ENCODE data around the gene DOK6.
"Not testable (repeated sequence)": the region's sequence is repeated elsewhere in the genome, so short reads cannot be mapped to it uniquely, and the experiment has no call there.

The DOK6 gene

GRCh38 chr18:69871363-69871762 lies 470.7 kb downstream of the DOK6 start:
- DNase-seq (ENCODE audit: low spot score) = no peak

GRCh38 chr18:69872661-69873060 lies 472.0 kb downstream of the DOK6 start:
- no peak for DNase-seq (ENCODE audit: low spot score)

- no peak for DNase-seq (ENCODE audit: low spot score)
These were observed 473.4 kb downstream of the DOK6 start for GRCh38 chr18:69874058-69874457.

- no peak for DNase-seq (ENCODE audit: low spot score)
These were observed 475.8 kb downstream of the DOK6 start for GRCh38 chr18:69876490-69876889.

- no peak for DNase-seq (ENCODE audit: low spot score)
These were observed 477.7 kb downstream of the DOK6 start for GRCh38 chr18:69878213-69878933.

GRCh38 chr18:69879051-69879450 lies 478.4 kb downstream of the DOK6 start:
- DNase-seq (ENCODE audit: low spot score) = not testable (repeated sequence)

- no peak for DNase-seq (ENCODE audit: low spot score)
These were observed 479.4 kb downstream of the DOK6 start for GRCh38 chr18:69880083-69880482.

GRCh38 chr18:69882965-69883668 lies 482.4 kb downstream of the DOK6 start:
- no peak for DNase-seq (ENCODE audit: low spot score)

- DNase-seq (ENCODE audit: low spot score) = no peak
These were observed 483.1 kb downstream of the DOK6 start for GRCh38 chr18:69883781-69884180.

GRCh38 chr18:69885355-69885754 lies 484.7 kb downstream of the DOK6 start:
- DNase-seq (ENCODE audit: low spot score) = no peak

- DNase-seq (ENCODE audit: low spot score) = no peak
These were observed 485.3 kb downstream of the DOK6 start for GRCh38 chr18:69885841-69886531.

- no peak for DNase-seq (ENCODE audit: low spot score)
These were observed 486.6 kb downstream of the DOK6 start for GRCh38 chr18:69887256-69887655.

GRCh38 chr18:69889009-69889408 lies 488.3 kb downstream of the DOK6 start:
- no peak for DNase-seq (ENCODE audit: low spot score)

- no peak for DNase-seq (ENCODE audit: low spot score)
These were observed 489.9 kb downstream of the DOK6 start for GRCh38 chr18:69890558-69890957.

- DNase-seq (ENCODE audit: low spot score) = no peak
These were observed 493.8 kb downstream of the DOK6 start for GRCh38 chr18:69894467-69894866.

- no peak for DNase-seq (ENCODE audit: low spot score)
These were observed 494.7 kb downstream of the DOK6 start for GRCh38 chr18:69895066-69896047.

GRCh38 chr18:69897397-69898108 lies 496.9 kb downstream of the DOK6 start:
- DNase-seq (ENCODE audit: low spot score) = no peak

GRCh38 chr18:69898241-69898861 lies 497.7 kb downstream of the DOK6 start:
- DNase-seq (ENCODE audit: low spot score) = no peak

Measured in cerebellar cortex (tissue), 1 donor.